HG03159 (cell line): ENCODE measurements around the gene PIGW.

Source experiments
- ATAC-seq: cut with Tn5 transposase; IDR thresholded peaks from one replicate; pipeline ENCODE4 v1.9.1; 2021; ENCODE audit warnings: mild to moderate bottlenecking, moderate library complexity; ENCODE audit not compliant: unreplicated experiment

Gene PIGW, protein sequence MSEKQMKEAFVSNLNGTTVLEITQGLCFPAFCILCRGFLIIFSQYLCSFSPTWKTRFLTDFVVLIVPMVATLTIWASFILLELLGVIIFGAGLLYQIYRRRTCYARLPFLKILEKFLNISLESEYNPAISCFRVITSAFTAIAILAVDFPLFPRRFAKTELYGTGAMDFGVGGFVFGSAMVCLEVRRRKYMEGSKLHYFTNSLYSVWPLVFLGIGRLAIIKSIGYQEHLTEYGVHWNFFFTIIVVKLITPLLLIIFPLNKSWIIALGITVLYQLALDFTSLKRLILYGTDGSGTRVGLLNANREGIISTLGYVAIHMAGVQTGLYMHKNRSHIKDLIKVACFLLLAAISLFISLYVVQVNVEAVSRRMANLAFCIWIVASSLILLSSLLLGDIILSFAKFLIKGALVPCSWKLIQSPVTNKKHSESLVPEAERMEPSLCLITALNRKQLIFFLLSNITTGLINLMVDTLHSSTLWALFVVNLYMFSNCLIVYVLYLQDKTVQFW

GRCh38 chr17:36534840-36535668 is at the start of gene PIGW, which contains the start of gene MYO19:
PIGW (plus strand) TSS chr17:36534987; CDS start chr17:36537102, 2,115 bp downstream.
MYO19 (minus strand) TSS chr17:36534868; CDS start chr17:36532538, 2,330 bp downstream.
- peak; percentile 64 for ATAC-seq

DNA sequence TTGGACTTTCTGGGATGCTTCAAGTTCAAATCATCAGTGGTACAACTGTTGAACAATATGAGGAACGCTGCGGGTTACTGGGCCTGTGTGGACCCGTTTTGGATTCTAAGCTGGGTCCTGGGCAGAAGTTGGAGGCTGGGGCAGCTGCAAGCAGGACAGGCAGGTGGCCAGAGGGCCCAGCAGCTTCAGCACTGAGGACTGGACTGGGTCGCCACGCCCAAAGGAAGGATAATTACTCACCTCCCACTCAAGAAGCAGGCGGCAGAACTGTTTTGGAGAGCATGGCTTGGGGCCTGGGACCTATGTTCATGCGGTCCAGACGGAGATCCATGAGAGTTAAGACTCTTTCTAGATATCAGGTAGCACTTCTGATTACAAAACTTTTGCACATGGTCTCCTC is 49.8 kb upstream of the PIGW start:
- ATAC-seq = no peak

DNA sequence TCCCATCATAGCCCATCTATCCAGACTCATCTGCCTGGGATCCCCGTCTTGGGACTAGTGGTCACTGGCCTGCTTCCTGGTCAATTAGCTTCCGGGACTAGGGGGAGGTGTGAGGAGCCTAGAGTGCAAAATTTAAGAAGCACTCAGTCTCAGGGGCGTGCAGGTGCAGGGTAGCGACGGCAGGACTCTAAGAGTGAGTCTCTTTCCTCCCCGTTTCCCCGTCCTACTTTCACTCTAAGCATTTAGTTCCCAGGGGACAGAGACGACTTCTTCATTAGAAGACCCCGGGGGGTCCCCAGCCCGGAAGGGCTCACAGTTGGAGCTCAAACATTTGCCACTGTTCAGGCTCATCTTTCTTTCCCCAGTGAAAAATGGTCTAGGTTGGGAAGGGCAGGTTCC is 49.0 kb upstream of the PIGW start:
- ATAC-seq = peak; percentile 2

DNA sequence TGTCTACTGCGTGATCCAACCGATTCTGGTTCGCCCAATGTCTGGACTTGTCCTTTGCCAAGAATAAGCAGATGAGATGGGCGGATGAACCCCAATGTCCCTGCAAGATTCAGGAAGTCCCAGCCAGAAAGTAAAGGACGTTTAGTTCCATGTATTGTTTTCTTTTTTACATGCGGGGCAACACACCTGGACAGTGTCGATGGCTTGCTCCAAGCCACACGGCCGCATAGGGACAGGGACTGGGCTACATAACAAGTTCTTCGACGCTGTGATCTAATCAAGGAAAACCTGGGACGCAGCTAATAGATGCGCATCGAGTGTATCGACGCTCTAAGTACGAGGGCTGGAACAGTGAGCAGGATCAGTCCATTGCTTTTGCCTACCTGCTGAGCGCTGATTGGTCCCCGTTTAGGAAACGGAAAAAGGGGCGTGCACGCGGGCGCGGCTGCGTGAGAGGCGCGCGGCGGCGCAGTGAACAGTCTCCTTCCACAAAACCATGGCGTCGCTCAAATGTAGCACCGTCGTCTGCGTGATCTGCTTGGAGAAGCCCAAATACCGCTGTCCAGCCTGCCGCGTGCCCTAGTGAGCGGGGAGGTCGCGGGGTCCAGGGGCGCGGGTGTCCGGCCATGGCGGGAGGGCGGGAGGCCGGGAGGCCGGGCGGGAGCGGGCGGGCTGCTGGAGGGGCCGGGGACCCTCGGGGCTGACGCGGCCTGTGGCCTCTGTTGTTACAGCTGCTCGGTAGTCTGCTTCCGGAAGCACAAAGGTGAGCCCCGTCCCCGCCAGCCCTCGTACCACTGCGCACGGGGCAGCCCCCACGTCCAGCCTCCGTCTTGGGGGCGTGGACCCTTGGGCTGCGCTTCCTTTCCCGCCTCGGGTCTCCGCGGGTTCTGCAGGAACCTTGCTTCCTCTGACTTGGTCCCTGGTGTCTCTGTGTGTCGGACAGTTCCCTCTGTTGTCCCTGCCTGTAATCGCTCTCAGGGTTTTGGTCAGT is 48.3 kb upstream of the PIGW start, which contains the start of gene ZNHIT3:
Gene ZNHIT3 (plus strand): TSS at position 478 of the 991 bp plus-strand sequence. CDS start 19 bp downstream, at position 497.
- peak; percentile 86 for ATAC-seq

DNA sequence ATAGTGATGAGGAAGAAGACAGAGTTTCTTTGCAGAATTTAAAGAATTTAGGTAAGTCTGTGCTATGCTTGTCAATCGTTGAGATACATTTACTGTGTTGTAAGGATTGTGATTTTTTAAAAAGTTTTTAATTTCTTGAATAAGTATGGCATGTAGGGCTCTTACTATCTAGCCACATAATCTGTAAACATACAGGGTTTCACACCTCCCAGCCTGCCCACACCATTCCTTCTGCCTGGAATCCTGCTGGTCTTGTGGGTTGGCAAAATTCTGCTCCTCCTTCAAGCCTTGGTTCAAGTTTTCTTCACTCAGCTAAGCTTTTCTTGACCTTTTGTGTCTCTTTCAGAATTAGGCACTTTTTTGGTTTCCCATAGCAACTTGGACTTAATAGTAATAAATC is 40.8 kb upstream of the PIGW start:
- no peak for ATAC-seq

GRCh38 chr17:36494674-36495073 is 40.1 kb upstream of the PIGW start:
- ATAC-seq = no peak

GRCh38 chr17:36495076-36495578 is 39.7 kb upstream of the PIGW start:
- ATAC-seq = no peak

DNA sequence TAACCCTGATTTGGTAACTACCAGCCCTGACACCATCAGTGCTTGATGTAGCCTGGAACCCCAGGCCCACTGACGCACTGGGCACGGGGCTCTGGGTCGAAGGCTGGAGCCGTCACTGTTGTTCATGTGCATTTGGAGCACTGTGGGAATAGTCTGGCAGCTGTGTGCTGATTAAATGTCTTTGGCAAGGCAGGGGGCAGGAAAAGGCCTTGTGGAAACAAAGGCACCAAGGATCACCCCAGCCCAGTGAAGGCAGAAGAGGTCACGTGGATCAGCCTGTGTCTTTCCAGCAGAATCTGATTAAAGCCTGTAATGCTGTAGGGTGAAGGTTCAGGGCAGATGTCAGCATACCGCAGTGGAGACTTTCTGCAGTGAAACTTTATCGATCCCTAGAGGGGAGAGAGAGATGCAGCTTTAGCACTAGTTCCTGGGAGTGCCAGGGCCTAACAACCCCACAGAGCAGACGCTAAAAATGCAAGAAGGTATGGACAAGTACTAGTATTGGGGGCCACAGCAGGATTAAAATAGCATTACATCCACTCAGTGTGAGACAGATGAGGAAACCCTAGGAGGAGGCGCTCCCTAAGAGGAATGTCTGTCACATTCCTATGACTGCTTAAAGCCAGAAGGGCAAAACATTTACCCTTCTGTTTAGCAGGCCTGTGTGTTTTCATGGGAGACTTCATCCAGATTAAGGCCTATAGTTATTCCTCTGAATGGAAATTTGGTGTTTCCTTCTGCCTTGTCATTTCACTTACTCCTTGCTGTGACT is 38.6 kb upstream of the PIGW start:
- ATAC-seq = no peak

GRCh38 chr17:36498155-36498554 is 36.6 kb upstream of the PIGW start:
- ATAC-seq = no peak

DNA sequence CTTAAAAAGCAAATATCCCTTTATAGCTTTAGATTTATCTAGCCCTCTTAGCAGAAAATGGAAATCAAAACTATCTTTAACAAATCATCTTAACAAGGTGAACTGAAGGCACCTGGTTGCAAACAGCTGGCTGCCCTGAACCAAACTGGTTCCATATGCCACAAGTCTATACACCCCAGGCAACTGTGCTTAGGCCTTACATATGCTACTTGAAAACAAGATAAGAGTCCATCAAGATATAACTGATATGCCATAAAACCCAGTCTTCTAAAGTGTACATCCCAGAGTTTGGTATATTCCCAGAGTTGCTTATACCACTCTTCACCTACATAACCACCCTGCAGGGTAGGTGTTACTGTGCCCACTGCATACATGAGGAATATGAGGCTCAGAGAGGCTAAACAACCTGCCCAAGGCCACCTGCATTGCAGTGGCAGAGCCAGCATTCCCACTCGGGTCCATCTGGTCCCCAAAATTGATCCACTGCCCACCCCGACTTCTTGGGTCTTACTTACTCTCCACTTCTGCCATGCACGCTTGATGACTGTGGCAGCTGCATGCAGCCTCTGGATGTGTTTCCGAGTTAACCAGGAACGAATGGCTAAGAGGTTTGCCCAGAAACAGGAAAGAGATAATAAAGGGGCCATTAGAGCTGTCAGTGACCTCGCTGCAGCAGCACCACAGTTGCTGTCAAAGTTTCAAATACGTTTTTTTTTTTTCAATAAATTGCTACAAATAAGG is 36.1 kb upstream of the PIGW start:
- ATAC-seq = no peak

GRCh38 chr17:36500745-36501225 is 34.0 kb upstream of the PIGW start:
- no peak for ATAC-seq

- ATAC-seq = no peak
Observed at GRCh38 chr17:36501351-36501750, 33.4 kb upstream of the PIGW start.

DNA sequence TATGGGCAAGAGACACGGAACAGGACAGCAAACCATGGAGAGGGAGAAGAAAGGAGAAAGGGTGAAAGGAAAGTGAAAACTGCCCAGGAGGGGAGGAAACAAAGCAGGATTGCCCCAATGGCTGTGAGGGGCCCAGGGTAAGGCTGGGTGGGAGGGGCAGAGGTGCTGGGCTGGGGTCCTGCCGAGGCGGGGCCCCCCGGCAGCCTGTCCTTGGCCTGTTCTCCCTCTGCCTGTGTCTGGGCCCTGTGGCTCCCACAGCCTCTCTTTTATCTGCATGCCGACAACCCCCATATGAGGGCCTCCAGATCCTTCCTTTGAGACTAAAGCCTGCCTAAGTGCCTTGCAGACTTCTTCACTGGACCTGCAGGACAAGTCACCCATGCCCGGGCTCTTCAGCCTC is 32.8 kb upstream of the PIGW start:
- no peak for ATAC-seq

GRCh38 chr17:36503456-36504155 is 31.2 kb upstream of the PIGW start:
- no peak for ATAC-seq

DNA sequence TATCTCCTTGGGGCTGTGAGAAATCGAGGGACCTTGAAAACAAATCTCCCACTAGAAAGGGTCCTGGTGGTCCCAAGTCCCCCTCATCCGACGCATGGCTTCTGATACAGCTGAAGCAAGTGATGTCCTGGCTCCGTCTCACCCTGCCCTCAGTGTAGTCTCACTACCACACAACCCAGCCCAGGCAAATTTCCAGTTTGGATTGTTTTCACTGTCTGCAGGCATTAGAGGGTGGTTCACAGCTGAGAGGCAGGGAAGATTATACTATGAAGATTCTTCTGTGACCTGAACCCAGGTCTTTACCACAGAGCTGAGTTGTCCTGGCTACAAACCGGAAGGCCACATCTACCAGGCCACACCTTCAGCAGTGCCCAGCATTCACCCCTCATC is 30.6 kb upstream of the PIGW start:
- ATAC-seq = no peak

GRCh38 chr17:36505171-36505570 is 29.6 kb upstream of the PIGW start:
- ATAC-seq = no peak

- ATAC-seq = no peak
Observed at GRCh38 chr17:36506249-36506826, 28.4 kb upstream of the PIGW start.

GRCh38 chr17:36506831-36507230 is 28.0 kb upstream of the PIGW start:
- ATAC-seq = no peak
